HG02943 (cell line): ENCODE measurements around the gene KREMEN1.

Source experiments
- ATAC-seq: cut with Tn5 transposase; IDR thresholded peaks from one replicate; pipeline ENCODE4 v1.9.1; 2021; ENCODE audit warnings: mild to moderate bottlenecking, low read depth, moderate library complexity; ENCODE audit not compliant: unreplicated experiment

KREMEN1 gene

GRCh38 chr22:29146771-29147170, 73.9 kb downstream of the KREMEN1 start:
- no peak for ATAC-seq

GRCh38 chr22:29147331-29147899, 74.6 kb downstream of the KREMEN1 start:
- no peak for ATAC-seq

GRCh38 chr22:29148036-29148435, 75.2 kb downstream of the KREMEN1 start:
- no peak for ATAC-seq

- no peak for ATAC-seq
These were observed 76.0 kb downstream of the KREMEN1 start for GRCh38 chr22:29148826-29149225.

GRCh38 chr22:29149841-29150555, 77.2 kb downstream of the KREMEN1 start:
- no peak for ATAC-seq

GRCh38 chr22:29150701-29151100, 77.9 kb downstream of the KREMEN1 start:
- no peak for ATAC-seq

- no peak for ATAC-seq
These were observed 78.5 kb downstream of the KREMEN1 start for GRCh38 chr22:29151316-29151715.

GRCh38 chr22:29152045-29152953, 79.5 kb downstream of the KREMEN1 start:
- ATAC-seq = no peak

GRCh38 chr22:29152954-29153719, 80.3 kb downstream of the KREMEN1 start:
- ATAC-seq = no peak

GRCh38 chr22:29154364-29155048, 81.7 kb downstream of the KREMEN1 start:
- ATAC-seq = no peak

- ATAC-seq = no peak
These were observed 83.1 kb downstream of the KREMEN1 start for GRCh38 chr22:29155966-29156365.

- ATAC-seq = no peak
These were observed 83.7 kb downstream of the KREMEN1 start for GRCh38 chr22:29156507-29156906.

- no peak for ATAC-seq
These were observed 85.1 kb downstream of the KREMEN1 start for GRCh38 chr22:29157759-29158535.

- ATAC-seq = no peak
These were observed 85.7 kb downstream of the KREMEN1 start for GRCh38 chr22:29158546-29158945.

- no peak for ATAC-seq
These were observed 91.0 kb downstream of the KREMEN1 start for GRCh38 chr22:29163808-29164207.

GRCh38 chr22:29165321-29166060, 92.7 kb downstream of the KREMEN1 start:
- ATAC-seq = no peak

GRCh38 chr22:29166180-29166579, 93.3 kb downstream of the KREMEN1 start:
- no peak for ATAC-seq

- ATAC-seq = peak; percentile 91
These were observed 94.4 kb downstream of the KREMEN1 start for GRCh38 chr22:29167032-29167911.
